Amygdala (tissue), 56 donors: ENCODE measurements around the gene EPAS1.

Source experiments
- DNase-seq, 56 donors: peaks; one replicate each; lab custom pipeline; 2025; lab: John Stamatoyannopoulos, UW

The EPAS1 gene

GRCh38 chr2:46299365-46300263 lies 2.4 kb downstream of the EPAS1 start:
- DNase-seq, result peak in 19 of 56 donors; percentile 12 to 59 (median 35)

- DNase-seq, result no peak
Observed at GRCh38 chr2:46300406-46300832, 3.2 kb downstream of the EPAS1 start.

- DNase-seq, result no peak
Observed at GRCh38 chr2:46302005-46302695, 4.9 kb downstream of the EPAS1 start.

- DNase-seq, result no peak
Observed at GRCh38 chr2:46303233-46303632, 6.0 kb downstream of the EPAS1 start.

- DNase-seq, result no peak
Observed at GRCh38 chr2:46303822-46304221, 6.6 kb downstream of the EPAS1 start.

- DNase-seq, result no peak
Observed at GRCh38 chr2:46304635-46305034, 7.4 kb downstream of the EPAS1 start.

- no peak for DNase-seq
Observed at GRCh38 chr2:46305187-46305586, 8.0 kb downstream of the EPAS1 start.

GRCh38 chr2:46305767-46306166 lies 8.6 kb downstream of the EPAS1 start:
- no peak for DNase-seq

- DNase-seq, result no peak
Observed at GRCh38 chr2:46306330-46306751, 9.1 kb downstream of the EPAS1 start.

GRCh38 chr2:46306988-46307655 lies 9.9 kb downstream of the EPAS1 start:
- no peak for DNase-seq

- no peak for DNase-seq
Observed at GRCh38 chr2:46308081-46308480, 10.9 kb downstream of the EPAS1 start.

GRCh38 chr2:46308629-46309028 lies 11.4 kb downstream of the EPAS1 start:
- DNase-seq, result no peak

- no peak for DNase-seq
Observed at GRCh38 chr2:46309052-46309953, 12.1 kb downstream of the EPAS1 start.

- DNase-seq, result no peak
Observed at GRCh38 chr2:46310446-46310845, 13.2 kb downstream of the EPAS1 start.

- DNase-seq, result no peak
Observed at GRCh38 chr2:46311651-46312223, 14.5 kb downstream of the EPAS1 start.

GRCh38 chr2:46313063-46313462 lies 15.9 kb downstream of the EPAS1 start:
- DNase-seq, result no peak

GRCh38 chr2:46314065-46314835 lies 17.0 kb downstream of the EPAS1 start:
- DNase-seq, result no peak

- peak in 21 of 56 donors; percentile 21 to 66 (median 37) for DNase-seq
Observed at GRCh38 chr2:46315103-46315890, 18.1 kb downstream of the EPAS1 start.
